OCI-M2 (cell line): ENCODE data around the gene OLFM2.
A peak's percentile ranks its signal among the peaks of the same experiment; 100 is the strongest.
"Not testable (repeated sequence)": the region's sequence is repeated elsewhere in the genome, so short reads cannot be mapped to it uniquely, and the experiment has no call there.

Experiments used
- DNase-seq: peaks from one replicate; lab custom pipeline; 2025; ENCODE audit not compliant: unreplicated experiment; lab: John Stamatoyannopoulos, UW

Gene OLFM2

GRCh38 chr19:9943744-9944143, 7.4 kb upstream of the OLFM2 start:
- no peak for DNase-seq

- no peak for DNase-seq
These were observed 5.4 kb upstream of the OLFM2 start for GRCh38 chr19:9941671-9942070.

- no peak for DNase-seq
These were observed 4.9 kb upstream of the OLFM2 start for GRCh38 chr19:9941231-9941630.

- no peak for DNase-seq
These were observed 4.5 kb upstream of the OLFM2 start for GRCh38 chr19:9940778-9941177.

DNA sequence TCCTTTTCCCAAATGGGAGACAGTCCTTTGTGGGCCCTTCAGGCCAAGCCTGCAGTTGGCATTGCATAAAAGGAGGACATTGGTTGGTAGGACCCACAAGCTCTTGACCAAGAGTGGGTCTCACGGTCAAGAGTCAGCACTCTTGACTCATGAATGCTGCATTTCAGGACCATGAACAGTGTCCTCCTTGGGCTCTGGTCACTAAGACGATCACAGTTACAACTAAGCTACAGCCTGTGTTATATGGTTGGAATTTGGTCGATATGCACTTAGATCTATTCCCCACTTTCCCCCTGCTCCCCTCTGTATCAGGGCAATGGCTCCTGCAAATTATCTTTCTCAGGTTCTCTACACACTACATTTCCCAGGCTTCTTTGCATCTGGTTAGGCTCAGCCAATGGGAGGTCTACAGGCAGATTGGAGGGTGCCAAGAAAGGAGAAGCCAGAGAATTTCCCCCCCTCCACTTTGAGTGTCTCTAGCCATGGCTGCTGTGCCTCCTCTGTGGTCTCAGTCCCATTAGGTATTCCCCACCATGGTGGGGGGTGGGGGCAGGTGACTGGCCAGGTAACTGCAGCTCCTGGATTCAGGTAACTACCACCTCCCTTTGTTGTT, 3.1 kb upstream of the OLFM2 start:
- DNase-seq: no peak

- no peak for DNase-seq
These were observed 691 bp upstream of the OLFM2 start for GRCh38 chr19:9937001-9937411.

- no peak for DNase-seq
These were observed 599 bp downstream of the OLFM2 start for GRCh38 chr19:9935506-9936325.

- DNase-seq: peak; percentile 26
These were observed 2.0 kb downstream of the OLFM2 start for GRCh38 chr19:9934132-9934950.

- DNase-seq: no peak
These were observed 3.5 kb downstream of the OLFM2 start for GRCh38 chr19:9932835-9933234.

DNA sequence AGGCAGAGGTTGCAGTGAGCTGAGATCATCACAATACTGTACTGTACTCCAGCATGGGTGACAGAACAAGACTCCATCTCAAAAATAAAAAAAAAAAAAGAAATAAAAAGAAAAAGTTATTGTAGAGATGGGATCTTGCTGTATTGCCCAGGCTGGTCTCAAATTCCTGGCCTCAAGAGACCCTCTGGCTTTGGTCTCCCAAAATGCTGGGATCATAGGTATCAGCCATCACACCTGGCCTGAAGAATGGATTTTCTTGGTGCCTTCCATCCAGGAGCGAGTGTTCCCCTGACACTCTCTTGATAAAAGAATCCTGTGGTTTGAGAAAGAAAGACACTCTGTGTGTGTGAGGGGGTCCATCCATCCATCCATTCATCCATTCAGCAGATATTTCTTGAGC, 4.7 kb downstream of the OLFM2 start:
- DNase-seq: no peak

DNA sequence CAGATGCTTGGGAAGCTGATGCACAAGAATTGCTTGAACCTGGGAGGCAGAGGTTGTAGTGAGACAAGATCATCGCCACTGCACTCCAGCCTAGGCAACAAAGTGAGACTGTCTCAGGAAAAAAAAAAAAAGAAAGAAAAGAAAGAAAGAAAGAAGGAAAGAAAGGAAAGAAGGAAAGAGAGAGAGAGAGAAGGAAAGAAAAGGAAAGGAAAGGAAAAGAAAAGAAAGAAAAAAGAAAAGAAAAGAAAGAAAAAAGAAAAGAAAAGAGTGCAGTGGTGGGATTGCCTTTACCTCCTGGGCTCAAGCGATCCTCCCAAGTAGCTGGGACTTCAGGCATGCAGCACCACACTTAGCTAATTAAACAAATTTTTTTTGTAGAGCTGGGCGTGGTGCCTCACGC, 12.9 kb downstream of the OLFM2 start:
- no peak for DNase-seq

DNA sequence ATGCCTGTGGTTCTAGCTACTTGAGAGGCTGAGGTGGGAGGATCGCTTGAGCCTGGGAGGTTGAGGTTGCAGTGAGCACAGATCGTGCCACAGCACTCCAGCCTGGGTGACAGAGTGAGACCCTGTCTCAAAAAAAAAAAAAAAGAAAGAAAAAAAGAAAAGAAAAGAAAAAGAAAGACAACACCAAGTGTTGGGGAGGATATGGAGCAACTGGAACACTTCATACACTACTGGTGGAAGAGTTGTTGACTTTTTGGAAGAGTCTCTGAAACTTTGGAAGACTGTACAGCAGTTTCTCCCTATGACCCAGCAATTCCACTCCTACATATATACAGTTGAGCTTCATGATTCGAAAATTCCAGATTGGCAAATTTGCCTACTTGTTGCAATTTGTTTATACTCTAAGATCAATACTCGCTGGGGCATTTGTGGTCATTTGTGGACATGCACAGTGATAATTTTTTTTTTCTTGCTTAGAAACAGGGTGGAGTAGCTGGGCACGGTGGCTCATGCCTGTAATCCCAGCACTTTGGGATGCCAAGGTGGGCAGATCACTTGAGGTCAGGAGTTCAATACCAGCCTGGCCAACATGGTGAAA, 13.4 kb downstream of the OLFM2 start:
- not testable (repeated sequence) for DNase-seq

DNA sequence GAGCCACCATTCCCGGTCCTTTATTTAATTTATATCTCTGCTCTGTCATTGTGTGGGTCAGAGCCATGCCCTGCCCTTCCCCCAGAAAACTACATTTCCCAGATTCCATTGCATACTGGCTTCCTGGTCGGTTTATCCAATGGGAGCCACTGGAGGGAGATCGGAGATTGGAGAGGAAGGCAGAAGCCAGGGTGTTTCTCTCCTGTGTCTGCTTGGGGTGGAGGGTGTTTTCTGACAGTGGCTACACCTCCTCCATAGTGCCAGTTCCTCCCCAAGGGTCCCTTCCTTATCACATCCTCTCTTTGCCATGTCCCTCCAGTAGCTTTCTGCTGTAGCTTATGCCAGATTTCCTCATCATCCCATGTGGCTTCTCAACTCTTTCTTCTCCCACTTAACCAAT, 19.0 kb downstream of the OLFM2 start:
- no peak for DNase-seq

DNA sequence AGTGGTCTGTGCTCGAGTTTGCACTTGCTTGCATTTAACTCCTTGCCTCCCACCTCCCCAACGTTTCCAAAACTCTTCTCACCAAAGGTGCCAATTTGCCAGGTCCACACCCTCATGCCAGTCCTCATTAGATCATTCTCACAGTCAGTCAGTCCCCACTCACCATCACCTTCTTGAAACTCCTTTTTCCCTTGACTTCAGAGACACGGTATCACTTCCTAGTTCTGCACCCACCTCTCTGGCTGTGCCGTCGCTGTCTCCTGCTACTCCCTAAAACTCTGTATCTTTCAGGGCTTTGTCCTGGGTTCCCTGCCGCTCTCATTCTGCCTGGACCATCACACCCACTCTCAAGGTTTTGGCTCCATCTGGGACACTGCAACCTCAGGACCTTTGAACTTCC, 19.6 kb downstream of the OLFM2 start:
- DNase-seq: no peak

GRCh38 chr19:9914315-9915207, 21.8 kb downstream of the OLFM2 start:
- no peak for DNase-seq

DNA sequence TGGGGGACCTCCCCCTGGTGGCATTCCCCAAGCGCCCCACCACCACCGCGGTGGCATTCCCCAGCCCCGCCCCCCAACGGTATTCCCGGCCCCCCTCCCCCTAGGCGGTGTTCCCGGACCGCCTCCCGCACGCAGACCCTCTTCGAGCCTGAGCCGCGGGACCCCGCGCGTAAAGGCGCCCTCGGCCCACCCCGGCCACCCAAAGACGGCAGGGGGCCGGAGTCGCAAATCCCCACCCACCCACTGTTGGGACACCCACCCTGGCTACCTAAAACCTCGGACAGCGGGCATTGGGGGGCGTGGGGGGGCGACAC, 22.4 kb downstream of the OLFM2 start:
- no peak for DNase-seq

DNA sequence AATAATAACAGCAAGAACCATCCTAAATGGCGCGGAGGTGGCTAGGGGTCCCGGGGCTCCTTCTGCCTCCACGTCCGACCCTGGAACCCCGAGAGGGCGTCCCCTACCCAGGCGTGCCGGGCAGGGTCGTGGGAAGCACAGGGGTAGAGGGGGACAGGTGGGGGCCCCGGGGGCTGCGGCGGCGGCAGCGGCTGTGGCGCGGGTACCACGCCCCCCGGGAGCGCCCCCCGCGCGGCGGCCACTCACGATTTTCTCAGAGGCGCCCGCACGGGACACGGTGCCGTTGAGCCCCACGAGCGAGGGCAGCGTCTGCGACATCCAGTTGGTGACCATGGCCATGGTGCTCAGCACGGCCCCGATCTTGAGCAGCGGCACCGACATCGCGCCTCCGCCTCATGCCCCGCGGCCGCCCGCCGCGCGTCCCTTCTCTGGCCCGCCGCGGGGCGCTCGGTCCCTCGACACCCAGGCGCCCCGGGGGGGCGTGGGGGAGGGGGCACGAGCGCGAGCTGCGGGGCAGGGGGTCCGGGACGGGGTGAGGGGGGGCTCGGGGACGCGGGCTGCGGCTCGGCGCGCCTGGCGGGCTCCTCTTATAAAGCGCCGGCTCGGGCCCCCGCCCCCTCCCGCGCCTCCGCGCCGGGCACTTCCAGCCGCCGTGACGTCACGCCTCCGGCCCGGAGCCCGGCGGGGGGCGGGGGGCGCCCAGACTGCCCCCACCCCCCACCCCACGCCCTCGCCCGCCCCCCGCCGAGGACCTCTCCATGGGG, 22.9 kb downstream of the OLFM2 start:
- DNase-seq: no peak

DNA sequence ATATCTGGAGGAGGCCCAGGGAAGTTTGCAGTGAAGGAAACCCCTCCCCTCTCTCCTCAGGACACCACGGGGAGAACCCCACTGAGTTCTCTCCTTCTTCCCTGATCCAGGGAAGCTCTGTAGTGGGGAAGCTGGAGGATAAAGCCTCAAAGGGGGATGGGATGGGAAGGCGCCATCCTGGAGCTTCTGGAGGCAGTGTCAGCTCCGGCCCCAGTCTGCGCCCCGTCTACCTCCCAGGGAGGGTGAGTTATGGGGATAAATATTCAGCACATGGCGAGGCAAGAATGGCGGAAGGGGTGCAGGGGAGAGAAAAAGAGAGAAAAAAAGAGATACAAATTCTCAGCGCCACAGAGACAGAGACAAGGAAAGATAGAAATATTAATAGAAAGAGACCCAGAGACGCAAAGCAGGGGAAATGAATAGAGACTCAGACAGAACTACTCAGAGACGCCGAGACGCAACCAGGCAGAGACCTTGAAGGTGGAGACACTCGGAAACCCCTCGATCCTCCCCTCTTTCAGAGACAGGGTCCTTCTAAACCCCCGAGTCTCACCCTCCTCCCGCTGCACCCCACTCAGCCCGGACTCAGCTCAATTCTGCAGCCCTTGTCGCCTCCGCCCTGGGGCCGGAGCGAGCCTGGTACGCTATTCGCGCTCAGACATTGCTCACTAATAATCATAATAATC, 23.6 kb downstream of the OLFM2 start:
- no peak for DNase-seq

DNA sequence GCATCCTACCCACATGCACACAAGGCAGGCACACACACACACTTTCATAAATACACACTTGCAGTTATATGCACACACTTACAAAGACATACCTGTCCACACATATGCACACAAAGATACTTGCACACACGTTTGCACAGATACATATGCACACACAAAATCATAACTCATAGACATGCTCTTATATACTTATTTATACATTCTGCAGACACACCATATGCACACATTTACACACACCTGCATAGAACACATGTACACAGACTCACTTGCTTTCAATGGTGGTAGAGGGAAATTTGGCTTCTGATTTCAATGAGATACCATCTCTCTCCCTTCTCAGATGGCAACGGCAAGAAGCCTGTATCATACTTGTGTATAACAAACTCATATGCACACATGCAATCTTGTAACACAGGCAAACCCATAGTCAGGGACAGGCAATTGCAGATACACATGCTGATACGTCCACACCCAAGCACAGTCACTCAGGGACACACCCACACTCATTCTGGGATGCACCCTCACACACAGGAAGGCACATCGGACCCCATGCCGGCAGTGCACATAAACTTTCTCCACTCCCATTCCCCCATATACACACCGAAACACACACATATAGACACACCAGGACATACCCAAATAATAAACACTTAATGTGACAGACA, 24.7 kb downstream of the OLFM2 start:
- no peak for DNase-seq
